PFSK-1 (cell line): Measurements from ENCODE around the gene ZDHHC1.

Experiments
- FOXP2 ChIP-seq: optimal IDR thresholded peaks from 2 replicates; pipeline ENCODE3; 2011; ENCODE audit warnings: borderline replicate concordance, control low read depth, inconsistent platforms; ENCODE audit not compliant: insufficient read depth; ENCODE audit errors: extremely low read length, extremely low read depth
- POLR2AphosphoS5 ChIP-seq: IDR thresholded peaks from 2 replicates; pipeline ENCODE4 v1.6.1; 2012; ENCODE audit warnings: low read depth, mild to moderate bottlenecking, control low read depth, low read length, moderate library complexity
- SIN3A ChIP-seq: IDR thresholded peaks from 2 replicates; pipeline ENCODE4 v1.6.1; 2012; ENCODE audit warnings: mild to moderate bottlenecking, low read length, moderate library complexity, borderline replicate concordance; ENCODE audit not compliant: insufficient read depth
- TAF1 ChIP-seq: IDR thresholded peaks from 2 replicates; pipeline ENCODE4 v1.6.1; 2012; ENCODE audit warnings: low read length, control low read depth, borderline replicate concordance; ENCODE audit not compliant: insufficient read depth
- TF ChIP-seq, protein P1 (sequence below), 2 experiments: IDR thresholded peaks; 2 replicates each; pipeline versions ENCODE4 v1.6.1 to v1.8.0; 2011 to 2012; ENCODE audit warnings: low read depth in 2 of 2, low read length in 2 of 2, control low read depth in 1 of 2, inconsistent platforms in 1 of 2, mild to moderate bottlenecking in 1 of 2, moderate library complexity in 1 of 2; ENCODE audit not compliant: insufficient read depth in 1 of 2

The ZDHHC1 gene

DNA sequence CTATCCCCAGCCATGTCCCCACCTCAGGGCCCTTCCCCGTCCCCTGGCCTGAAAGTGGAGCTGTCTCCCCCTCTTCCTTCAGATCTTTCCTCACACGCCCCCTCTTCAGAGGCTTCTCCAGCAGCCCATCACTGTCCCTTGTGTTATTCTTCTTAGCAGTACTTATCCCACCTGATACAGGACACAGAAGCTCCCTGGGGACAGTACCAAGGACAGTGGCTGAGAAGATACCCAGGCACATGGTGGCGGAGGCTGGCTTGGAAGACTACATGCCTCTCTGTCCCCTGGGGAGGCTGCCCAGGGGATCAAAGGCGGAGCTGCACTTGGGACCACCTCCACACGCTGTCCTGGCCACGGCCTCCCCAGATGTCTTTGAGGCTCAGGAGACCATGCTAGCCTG is 38.6 kb upstream of the ZDHHC1 start:
- no peak for TF ChIP-seq POLR2AphosphoS5
- TF ChIP-seq, protein P1, sequence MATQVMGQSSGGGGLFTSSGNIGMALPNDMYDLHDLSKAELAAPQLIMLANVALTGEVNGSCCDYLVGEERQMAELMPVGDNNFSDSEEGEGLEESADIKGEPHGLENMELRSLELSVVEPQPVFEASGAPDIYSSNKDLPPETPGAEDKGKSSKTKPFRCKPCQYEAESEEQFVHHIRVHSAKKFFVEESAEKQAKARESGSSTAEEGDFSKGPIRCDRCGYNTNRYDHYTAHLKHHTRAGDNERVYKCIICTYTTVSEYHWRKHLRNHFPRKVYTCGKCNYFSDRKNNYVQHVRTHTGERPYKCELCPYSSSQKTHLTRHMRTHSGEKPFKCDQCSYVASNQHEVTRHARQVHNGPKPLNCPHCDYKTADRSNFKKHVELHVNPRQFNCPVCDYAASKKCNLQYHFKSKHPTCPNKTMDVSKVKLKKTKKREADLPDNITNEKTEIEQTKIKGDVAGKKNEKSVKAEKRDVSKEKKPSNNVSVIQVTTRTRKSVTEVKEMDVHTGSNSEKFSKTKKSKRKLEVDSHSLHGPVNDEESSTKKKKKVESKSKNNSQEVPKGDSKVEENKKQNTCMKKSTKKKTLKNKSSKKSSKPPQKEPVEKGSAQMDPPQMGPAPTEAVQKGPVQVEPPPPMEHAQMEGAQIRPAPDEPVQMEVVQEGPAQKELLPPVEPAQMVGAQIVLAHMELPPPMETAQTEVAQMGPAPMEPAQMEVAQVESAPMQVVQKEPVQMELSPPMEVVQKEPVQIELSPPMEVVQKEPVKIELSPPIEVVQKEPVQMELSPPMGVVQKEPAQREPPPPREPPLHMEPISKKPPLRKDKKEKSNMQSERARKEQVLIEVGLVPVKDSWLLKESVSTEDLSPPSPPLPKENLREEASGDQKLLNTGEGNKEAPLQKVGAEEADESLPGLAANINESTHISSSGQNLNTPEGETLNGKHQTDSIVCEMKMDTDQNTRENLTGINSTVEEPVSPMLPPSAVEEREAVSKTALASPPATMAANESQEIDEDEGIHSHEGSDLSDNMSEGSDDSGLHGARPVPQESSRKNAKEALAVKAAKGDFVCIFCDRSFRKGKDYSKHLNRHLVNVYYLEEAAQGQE (IDR thresholded peaks at IDR 0.05; ENCODE audit: insufficient read depth in 1 of 2, low read depth in 2 of 2, low read length in 2 of 2), result peak in 1 of 2 experiments; percentile 73; a peak in 2 of 4 replicates

DNA sequence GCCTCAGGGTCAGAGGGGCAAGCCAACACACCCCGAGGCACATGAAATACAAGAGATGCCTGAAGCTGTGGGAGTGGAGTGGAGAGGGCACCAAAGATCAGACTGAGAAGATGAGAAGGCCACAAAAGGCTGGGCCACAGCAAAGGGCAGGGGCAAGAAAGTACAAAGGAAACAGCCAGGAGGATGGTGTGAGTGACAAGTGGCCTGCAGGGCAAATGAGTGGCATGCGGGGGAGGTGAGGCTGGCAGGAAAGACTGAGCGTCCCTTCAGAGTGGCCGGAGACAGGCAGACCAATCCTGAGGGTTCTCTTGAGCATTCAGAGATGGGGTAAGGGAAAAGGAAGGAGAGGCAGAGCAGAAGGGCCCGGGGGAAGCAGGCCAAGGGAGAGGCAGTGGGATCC is 37.8 kb upstream of the ZDHHC1 start:
- TF ChIP-seq, protein P1 (IDR thresholded peaks at IDR 0.05; ENCODE audit: insufficient read depth in 1 of 2, low read depth in 2 of 2, low read length in 2 of 2), result no peak
- TF ChIP-seq FOXP2, result no peak
- no peak for TF ChIP-seq SIN3A
- no peak for TF ChIP-seq TAF1
- no peak for TF ChIP-seq POLR2AphosphoS5

- TF ChIP-seq, protein P1 (IDR thresholded peaks at IDR 0.05; ENCODE audit: insufficient read depth in 1 of 2, low read depth in 2 of 2, low read length in 2 of 2), result no peak
- TF ChIP-seq TAF1 (no peak), FOXP2 (no peak), POLR2AphosphoS5 (no peak), SIN3A (no peak)
Measured at GRCh38 chr16:67451704-67452435, 35.6 kb upstream of the ZDHHC1 start.

DNA sequence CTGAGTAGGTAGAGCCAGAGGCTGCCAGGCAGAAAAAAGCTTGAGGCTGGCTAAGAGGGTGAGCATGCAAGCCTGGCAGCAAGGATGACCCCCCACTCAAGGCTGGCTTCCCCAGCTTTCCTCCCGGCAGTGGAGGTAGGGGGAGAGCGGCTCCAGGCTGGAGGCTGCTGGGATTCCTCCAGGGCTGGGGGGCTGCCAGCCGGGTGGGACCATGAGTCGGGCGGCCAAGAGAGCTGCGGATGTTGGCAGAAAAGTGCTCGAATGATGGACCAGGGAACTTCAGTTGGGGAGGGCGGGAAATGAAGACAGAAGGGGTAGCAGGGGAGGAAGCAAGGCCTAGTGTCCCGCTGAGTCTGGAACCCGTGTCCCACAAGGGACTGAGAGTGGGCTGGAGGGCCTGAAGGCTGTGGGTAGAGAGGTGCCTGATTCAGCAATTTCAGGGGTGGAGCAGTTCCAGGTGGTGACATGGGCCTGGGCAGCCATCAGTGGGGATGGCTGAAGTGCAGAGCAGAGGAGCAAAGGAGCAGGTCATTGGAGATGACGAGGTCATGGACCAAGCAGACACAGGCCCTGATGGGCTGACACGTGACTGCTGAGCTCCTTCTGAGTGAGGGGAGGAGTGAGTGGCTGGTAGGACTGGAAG is 34.9 kb upstream of the ZDHHC1 start:
- no peak for TF ChIP-seq FOXP2

- TF ChIP-seq, protein P1 (IDR thresholded peaks at IDR 0.05; ENCODE audit: insufficient read depth in 1 of 2, low read depth in 2 of 2, low read length in 2 of 2), result no peak
- no peak for TF ChIP-seq POLR2AphosphoS5
Measured at GRCh38 chr16:67449739-67450138, 33.5 kb upstream of the ZDHHC1 start.
